Neural progenitor cell (in vitro differentiated cells): ENCODE results near the gene RPL32.
"Not testable (repeated sequence)": the region's sequence is repeated elsewhere in the genome, so short reads cannot be mapped to it uniquely, and the experiment has no call there.

Experiments used
- CTCF ChIP-seq: fragments of 200-600 bp; sonication (generic); IDR thresholded peaks from 2 replicates; pipeline ENCODE4 v1.5.1; 2017; ENCODE audit warnings: antibody characterized with exemption, mild to moderate bottlenecking
- EZH2phosphoT487 ChIP-seq: fragments of 200-600 bp; sonication (generic); IDR thresholded peaks from 2 replicates; pipeline ENCODE4 v1.6.1; 2017; ENCODE audit warnings: antibody characterized with exemption

- not testable (repeated sequence) for TF ChIP-seq EZH2phosphoT487, CTCF
These were observed 1.2 kb downstream of the RPL32 start for GRCh38 chr3:12840148-12840547.
